HCT116 (cell line): ENCODE results near the gene TLE7.

ENCODE experiments used
- CBX3 ChIP-seq: IDR thresholded peaks from 2 replicates; pipeline ENCODE4 v1.6.1; 2012; ENCODE audit warnings: low read depth
- EZH2 ChIP-seq: fragments of 200-600 bp; sonication (generic); IDR thresholded peaks from 2 replicates; pipeline ENCODE4 v1.6.1; 2017; ENCODE audit warnings: antibody characterized with exemption, mixed run types
- FOSL1 ChIP-seq: IDR thresholded peaks from 2 replicates; pipeline ENCODE4 v1.6.1; 2012; ENCODE audit warnings: low read depth
- JUND ChIP-seq: IDR thresholded peaks from 2 replicates; pipeline ENCODE4 v1.6.1; 2012
- POLR2A ChIP-seq: IDR thresholded peaks from 2 replicates; pipeline ENCODE4 v1.7.0; 2011; ENCODE audit warnings: borderline replicate concordance; ENCODE audit not compliant: insufficient read depth, insufficient read length; ENCODE audit errors: extremely low read depth
- POLR2AphosphoS5 ChIP-seq: IDR thresholded peaks from 2 replicates; pipeline ENCODE4 v1.6.1; 2011; ENCODE audit warnings: mild to moderate bottlenecking, low read depth, low read length, moderate library complexity
- RAD21 ChIP-seq: IDR thresholded peaks from 2 replicates; pipeline ENCODE4 v1.6.1; 2012; ENCODE audit warnings: low read depth, mild to moderate bottlenecking
- SRF ChIP-seq: IDR thresholded peaks from 2 replicates; pipeline ENCODE4 v1.6.1; 2012; ENCODE audit warnings: low read depth
- ZFX ChIP-seq: fragments of 450-650 bp; IDR thresholded peaks from 2 replicates; pipeline ENCODE4 v1.6.1; 2017
- TF ChIP-seq, protein P1 (sequence below), 3 experiments: fragments of 200-600 bp in 1 of 3; sonication (generic) in 1 of 3; IDR thresholded peaks in 2 of 3; conservative IDR thresholded peaks in 1 of 3; 2 replicates each; pipeline ENCODE4 v1.5.1; 2012 to 2017; ENCODE audit warnings: low read depth in 2 of 3, low read length in 2 of 3, antibody characterized with exemption in 1 of 3, borderline replicate concordance in 1 of 3, control low read depth in 1 of 3, mild to moderate bottlenecking in 1 of 3, mixed read lengths in 1 of 3, mixed run types in 1 of 3, moderate library complexity in 1 of 3; ENCODE audit not compliant: insufficient read depth in 1 of 3
- TF ChIP-seq, protein P2 (sequence below): IDR thresholded peaks from 2 replicates; pipeline ENCODE4 v1.6.1; 2012; ENCODE audit warnings: low read depth
- TF ChIP-seq, protein P3 (sequence below): IDR thresholded peaks from 2 replicates; pipeline ENCODE4 v1.6.1; 2012
- TF ChIP-seq, protein P4 (sequence below): IDR thresholded peaks from 2 replicates; pipeline ENCODE4 v1.6.1; 2012
- TF ChIP-seq, protein P5 (sequence below): IDR thresholded peaks from 2 replicates; pipeline ENCODE4 v1.6.1; 2011; ENCODE audit warnings: mild to moderate bottlenecking, low read length, moderate library complexity; ENCODE audit not compliant: insufficient replicate concordance; ENCODE audit errors: extremely low read depth

DNA sequence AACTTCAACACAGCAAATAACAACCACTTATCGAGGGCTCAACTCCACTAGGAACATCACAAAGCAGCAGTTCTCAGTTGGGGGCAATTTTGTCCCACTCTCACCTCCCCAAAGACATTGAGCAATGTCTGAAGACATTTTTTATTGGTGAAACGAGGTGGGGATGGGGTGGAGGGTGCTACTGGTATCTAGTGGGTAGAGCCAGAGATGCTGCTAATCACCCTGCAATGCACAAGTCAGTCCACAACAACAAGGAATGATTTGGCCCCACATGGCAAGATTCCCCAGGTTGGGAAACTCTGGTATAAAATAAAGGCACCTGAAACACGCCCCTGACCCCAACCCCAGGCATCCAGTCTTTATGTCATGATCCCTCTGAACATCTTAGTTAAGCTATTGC is 33.3 kb downstream of the TLE7 start:
- TF ChIP-seq, protein P1, sequence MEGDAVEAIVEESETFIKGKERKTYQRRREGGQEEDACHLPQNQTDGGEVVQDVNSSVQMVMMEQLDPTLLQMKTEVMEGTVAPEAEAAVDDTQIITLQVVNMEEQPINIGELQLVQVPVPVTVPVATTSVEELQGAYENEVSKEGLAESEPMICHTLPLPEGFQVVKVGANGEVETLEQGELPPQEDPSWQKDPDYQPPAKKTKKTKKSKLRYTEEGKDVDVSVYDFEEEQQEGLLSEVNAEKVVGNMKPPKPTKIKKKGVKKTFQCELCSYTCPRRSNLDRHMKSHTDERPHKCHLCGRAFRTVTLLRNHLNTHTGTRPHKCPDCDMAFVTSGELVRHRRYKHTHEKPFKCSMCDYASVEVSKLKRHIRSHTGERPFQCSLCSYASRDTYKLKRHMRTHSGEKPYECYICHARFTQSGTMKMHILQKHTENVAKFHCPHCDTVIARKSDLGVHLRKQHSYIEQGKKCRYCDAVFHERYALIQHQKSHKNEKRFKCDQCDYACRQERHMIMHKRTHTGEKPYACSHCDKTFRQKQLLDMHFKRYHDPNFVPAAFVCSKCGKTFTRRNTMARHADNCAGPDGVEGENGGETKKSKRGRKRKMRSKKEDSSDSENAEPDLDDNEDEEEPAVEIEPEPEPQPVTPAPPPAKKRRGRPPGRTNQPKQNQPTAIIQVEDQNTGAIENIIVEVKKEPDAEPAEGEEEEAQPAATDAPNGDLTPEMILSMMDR (IDR thresholded peaks at IDR 0.05 in 2 of 3, conservative IDR thresholded peaks at IDR 0.05 in 1 of 3; ENCODE audit: borderline replicate concordance in 1 of 3, insufficient read depth in 1 of 3, low read depth in 2 of 3, low read length in 2 of 3), result no peak
- no peak for TF ChIP-seq POLR2AphosphoS5
- TF ChIP-seq EZH2, result no peak
- TF ChIP-seq, protein P2, sequence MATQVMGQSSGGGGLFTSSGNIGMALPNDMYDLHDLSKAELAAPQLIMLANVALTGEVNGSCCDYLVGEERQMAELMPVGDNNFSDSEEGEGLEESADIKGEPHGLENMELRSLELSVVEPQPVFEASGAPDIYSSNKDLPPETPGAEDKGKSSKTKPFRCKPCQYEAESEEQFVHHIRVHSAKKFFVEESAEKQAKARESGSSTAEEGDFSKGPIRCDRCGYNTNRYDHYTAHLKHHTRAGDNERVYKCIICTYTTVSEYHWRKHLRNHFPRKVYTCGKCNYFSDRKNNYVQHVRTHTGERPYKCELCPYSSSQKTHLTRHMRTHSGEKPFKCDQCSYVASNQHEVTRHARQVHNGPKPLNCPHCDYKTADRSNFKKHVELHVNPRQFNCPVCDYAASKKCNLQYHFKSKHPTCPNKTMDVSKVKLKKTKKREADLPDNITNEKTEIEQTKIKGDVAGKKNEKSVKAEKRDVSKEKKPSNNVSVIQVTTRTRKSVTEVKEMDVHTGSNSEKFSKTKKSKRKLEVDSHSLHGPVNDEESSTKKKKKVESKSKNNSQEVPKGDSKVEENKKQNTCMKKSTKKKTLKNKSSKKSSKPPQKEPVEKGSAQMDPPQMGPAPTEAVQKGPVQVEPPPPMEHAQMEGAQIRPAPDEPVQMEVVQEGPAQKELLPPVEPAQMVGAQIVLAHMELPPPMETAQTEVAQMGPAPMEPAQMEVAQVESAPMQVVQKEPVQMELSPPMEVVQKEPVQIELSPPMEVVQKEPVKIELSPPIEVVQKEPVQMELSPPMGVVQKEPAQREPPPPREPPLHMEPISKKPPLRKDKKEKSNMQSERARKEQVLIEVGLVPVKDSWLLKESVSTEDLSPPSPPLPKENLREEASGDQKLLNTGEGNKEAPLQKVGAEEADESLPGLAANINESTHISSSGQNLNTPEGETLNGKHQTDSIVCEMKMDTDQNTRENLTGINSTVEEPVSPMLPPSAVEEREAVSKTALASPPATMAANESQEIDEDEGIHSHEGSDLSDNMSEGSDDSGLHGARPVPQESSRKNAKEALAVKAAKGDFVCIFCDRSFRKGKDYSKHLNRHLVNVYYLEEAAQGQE, result no peak
- no peak for TF ChIP-seq ZFX
- no peak for TF ChIP-seq FOSL1
- TF ChIP-seq POLR2A, result no peak
- TF ChIP-seq, protein P3, sequence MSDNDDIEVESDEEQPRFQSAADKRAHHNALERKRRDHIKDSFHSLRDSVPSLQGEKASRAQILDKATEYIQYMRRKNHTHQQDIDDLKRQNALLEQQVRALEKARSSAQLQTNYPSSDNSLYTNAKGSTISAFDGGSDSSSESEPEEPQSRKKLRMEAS, result no peak
- TF ChIP-seq, protein P4, sequence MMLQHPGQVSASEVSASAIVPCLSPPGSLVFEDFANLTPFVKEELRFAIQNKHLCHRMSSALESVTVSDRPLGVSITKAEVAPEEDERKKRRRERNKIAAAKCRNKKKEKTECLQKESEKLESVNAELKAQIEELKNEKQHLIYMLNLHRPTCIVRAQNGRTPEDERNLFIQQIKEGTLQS, result no peak
- TF ChIP-seq SRF, result no peak
- no peak for TF ChIP-seq CBX3
- TF ChIP-seq JUND, result no peak
- TF ChIP-seq RAD21, result no peak
- TF ChIP-seq, protein P5, sequence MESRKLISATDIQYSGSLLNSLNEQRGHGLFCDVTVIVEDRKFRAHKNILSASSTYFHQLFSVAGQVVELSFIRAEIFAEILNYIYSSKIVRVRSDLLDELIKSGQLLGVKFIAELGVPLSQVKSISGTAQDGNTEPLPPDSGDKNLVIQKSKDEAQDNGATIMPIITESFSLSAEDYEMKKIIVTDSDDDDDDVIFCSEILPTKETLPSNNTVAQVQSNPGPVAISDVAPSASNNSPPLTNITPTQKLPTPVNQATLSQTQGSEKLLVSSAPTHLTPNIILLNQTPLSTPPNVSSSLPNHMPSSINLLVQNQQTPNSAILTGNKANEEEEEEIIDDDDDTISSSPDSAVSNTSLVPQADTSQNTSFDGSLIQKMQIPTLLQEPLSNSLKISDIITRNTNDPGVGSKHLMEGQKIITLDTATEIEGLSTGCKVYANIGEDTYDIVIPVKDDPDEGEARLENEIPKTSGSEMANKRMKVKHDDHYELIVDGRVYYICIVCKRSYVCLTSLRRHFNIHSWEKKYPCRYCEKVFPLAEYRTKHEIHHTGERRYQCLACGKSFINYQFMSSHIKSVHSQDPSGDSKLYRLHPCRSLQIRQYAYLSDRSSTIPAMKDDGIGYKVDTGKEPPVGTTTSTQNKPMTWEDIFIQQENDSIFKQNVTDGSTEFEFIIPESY, result no peak
